Panc1 (cell line): ENCODE results near the gene ESAM.

ENCODE experiments used
- POLR2AphosphoS5 ChIP-seq: IDR thresholded peaks from 2 replicates; pipeline ENCODE4 v1.6.1; 2012; ENCODE audit warnings: mild to moderate bottlenecking, low read depth, low read length, moderate library complexity
- SIN3A ChIP-seq: IDR thresholded peaks from 2 replicates; pipeline ENCODE4 v1.6.1; 2012; ENCODE audit warnings: low read depth, mild to moderate bottlenecking, low read length, moderate library complexity, borderline replicate concordance; ENCODE audit not compliant: insufficient read depth
- TCF7L2 ChIP-seq: IDR thresholded peaks from 2 replicates; pipeline ENCODE4 v1.6.1; 2011; ENCODE audit warnings: mild to moderate bottlenecking, low read depth, low read length, inconsistent platforms
- TF ChIP-seq, protein P1 (sequence below): fragments of 450-650 bp; IDR thresholded peaks from 2 replicates; pipeline ENCODE4 v1.5.1; 2017; ENCODE audit warnings: mild to moderate bottlenecking
- TF ChIP-seq, protein P2 (sequence below), 2 experiments: IDR thresholded peaks; 2 replicates each; pipeline ENCODE4 v1.6.1; 2011 to 2012; ENCODE audit warnings: low read depth in 2 of 2, control low read depth in 1 of 2, low read length in 1 of 2, mild to moderate bottlenecking in 1 of 2, moderate library complexity in 1 of 2; ENCODE audit not compliant: insufficient read depth in 1 of 2

- no peak for TF ChIP-seq POLR2AphosphoS5
- TF ChIP-seq, protein P1, sequence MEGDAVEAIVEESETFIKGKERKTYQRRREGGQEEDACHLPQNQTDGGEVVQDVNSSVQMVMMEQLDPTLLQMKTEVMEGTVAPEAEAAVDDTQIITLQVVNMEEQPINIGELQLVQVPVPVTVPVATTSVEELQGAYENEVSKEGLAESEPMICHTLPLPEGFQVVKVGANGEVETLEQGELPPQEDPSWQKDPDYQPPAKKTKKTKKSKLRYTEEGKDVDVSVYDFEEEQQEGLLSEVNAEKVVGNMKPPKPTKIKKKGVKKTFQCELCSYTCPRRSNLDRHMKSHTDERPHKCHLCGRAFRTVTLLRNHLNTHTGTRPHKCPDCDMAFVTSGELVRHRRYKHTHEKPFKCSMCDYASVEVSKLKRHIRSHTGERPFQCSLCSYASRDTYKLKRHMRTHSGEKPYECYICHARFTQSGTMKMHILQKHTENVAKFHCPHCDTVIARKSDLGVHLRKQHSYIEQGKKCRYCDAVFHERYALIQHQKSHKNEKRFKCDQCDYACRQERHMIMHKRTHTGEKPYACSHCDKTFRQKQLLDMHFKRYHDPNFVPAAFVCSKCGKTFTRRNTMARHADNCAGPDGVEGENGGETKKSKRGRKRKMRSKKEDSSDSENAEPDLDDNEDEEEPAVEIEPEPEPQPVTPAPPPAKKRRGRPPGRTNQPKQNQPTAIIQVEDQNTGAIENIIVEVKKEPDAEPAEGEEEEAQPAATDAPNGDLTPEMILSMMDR, result no peak
- no peak for TF ChIP-seq SIN3A
- TF ChIP-seq, protein P2, sequence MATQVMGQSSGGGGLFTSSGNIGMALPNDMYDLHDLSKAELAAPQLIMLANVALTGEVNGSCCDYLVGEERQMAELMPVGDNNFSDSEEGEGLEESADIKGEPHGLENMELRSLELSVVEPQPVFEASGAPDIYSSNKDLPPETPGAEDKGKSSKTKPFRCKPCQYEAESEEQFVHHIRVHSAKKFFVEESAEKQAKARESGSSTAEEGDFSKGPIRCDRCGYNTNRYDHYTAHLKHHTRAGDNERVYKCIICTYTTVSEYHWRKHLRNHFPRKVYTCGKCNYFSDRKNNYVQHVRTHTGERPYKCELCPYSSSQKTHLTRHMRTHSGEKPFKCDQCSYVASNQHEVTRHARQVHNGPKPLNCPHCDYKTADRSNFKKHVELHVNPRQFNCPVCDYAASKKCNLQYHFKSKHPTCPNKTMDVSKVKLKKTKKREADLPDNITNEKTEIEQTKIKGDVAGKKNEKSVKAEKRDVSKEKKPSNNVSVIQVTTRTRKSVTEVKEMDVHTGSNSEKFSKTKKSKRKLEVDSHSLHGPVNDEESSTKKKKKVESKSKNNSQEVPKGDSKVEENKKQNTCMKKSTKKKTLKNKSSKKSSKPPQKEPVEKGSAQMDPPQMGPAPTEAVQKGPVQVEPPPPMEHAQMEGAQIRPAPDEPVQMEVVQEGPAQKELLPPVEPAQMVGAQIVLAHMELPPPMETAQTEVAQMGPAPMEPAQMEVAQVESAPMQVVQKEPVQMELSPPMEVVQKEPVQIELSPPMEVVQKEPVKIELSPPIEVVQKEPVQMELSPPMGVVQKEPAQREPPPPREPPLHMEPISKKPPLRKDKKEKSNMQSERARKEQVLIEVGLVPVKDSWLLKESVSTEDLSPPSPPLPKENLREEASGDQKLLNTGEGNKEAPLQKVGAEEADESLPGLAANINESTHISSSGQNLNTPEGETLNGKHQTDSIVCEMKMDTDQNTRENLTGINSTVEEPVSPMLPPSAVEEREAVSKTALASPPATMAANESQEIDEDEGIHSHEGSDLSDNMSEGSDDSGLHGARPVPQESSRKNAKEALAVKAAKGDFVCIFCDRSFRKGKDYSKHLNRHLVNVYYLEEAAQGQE (IDR thresholded peaks at IDR 0.05; ENCODE audit: insufficient read depth in 1 of 2, low read depth in 2 of 2, low read length in 1 of 2), result no peak
- TF ChIP-seq TCF7L2, result no peak
These were observed 34.0 kb downstream of the ESAM start for GRCh38 chr11:124728134-124728533.
